Neural crest cell (in vitro differentiated cells): Measurements from ENCODE around the gene DEAF1. TPM values are rescaled to one million over a fixed set of nuclear protein-coding genes. Genes with fewer than 3 reads are reported as not detected.

ENCODE experiments used
- DNase-seq: peaks from one replicate; pipeline ENCODE4 v3.0.0; 2021; ENCODE audit warnings: low read depth, mixed read lengths, low spot score
- H3K27ac Mint-ChIP-seq: one replicate; pipeline ENCODE4 v1.8.0; 2021; ENCODE audit warnings: mild to moderate bottlenecking, mixed read lengths; ENCODE audit not compliant: unreplicated experiment
- H3K27me3 Mint-ChIP-seq: 2 replicates; pipeline ENCODE4 v1.8.0; 2021; ENCODE audit warnings: low read depth, mild to moderate bottlenecking, mixed read lengths
- H3K36me3 Mint-ChIP-seq: 2 replicates; pipeline ENCODE4 v1.8.0; 2021; ENCODE audit warnings: low read depth, mild to moderate bottlenecking, mixed read lengths
- H3K4me1 Mint-ChIP-seq: 2 replicates; pipeline ENCODE4 v1.8.0; 2021; ENCODE audit warnings: mixed read lengths
- H3K4me3 Mint-ChIP-seq: one replicate; pipeline ENCODE4 v1.8.0; 2021; ENCODE audit warnings: mild to moderate bottlenecking, mixed read lengths
- H3K9me3 Mint-ChIP-seq: 2 replicates; pipeline ENCODE4 v1.8.0; 2021; ENCODE audit warnings: mixed read lengths
- total RNA-seq: library from RNA; stranded (reverse); gene quantifications from 2 replicates; pipeline ENCODE4 v1.2.1, GENCODE V29; 2021
- TF ChIP-seq, protein P1 (sequence below): fragments of 200-600 bp; sonication (generic); conservative IDR thresholded peaks from 2 replicates; pipeline ENCODE4 v1.5.0; 2021; ENCODE audit warnings: antibody characterized with exemption, mild to moderate bottlenecking

DEAF1 gene
- total RNA-seq, 1 donor from 2014 or later = 60.9 TPM

DNA sequence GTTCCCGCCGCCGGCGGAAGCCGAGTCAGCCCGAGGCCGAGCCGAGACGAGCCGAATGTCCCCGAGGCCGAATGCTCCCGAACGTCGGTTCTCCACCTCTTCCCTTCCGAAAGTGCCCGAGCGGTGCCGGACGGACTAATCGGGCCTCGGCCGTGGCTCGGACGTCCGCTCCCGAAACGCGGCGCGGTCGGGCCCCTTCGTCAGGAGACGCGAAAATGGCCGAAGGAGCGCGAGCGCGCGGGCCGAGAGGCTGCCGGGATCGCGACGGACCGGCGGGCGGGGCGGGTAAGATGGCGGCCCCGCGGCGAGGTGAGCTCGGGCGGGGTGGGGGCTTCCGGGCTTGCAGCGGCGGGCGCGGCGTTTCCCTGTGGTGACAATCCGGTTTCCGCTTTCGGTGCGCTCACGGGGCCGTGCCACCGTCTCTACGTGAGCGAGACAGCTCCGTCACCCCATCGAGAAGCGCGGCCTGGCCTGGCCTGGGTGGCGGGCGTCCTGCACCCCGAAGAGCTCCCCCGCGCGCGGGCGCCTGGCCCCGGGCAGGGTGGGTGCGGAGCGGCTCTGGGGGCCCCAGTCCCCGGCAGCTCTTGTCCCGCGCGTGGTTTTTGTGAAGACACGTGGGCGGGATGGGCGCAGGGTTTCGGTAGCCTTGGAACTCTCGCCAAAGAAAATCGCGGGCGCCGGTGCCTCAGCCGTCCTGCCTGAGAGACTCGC, 671 bp upstream of the DEAF1 start, which contains the start of gene TMEM80:
Gene TMEM80, plus strand, starts transcription at position 279 of the 711 bp plus-strand sequence. Its CDS starts 12 bp downstream, at position 291.
- no peaks in the 10 kb centered on the region for H3K27me3 Mint-ChIP-seq
- H3K4me3 Mint-ChIP-seq = peak within 1 kb of the TSS; percentile 94
- DNase-seq = peak; percentile 97
- no peaks in the 10 kb centered on the region for H3K9me3 Mint-ChIP-seq
- H3K4me1 Mint-ChIP-seq = peaks cover 42% of the 10 kb centered on the region
- peak within 1 kb of the TSS; percentile 98 for H3K27ac Mint-ChIP-seq
- no peaks in the 10 kb centered on the region for H3K36me3 Mint-ChIP-seq
- TF ChIP-seq, protein P1, sequence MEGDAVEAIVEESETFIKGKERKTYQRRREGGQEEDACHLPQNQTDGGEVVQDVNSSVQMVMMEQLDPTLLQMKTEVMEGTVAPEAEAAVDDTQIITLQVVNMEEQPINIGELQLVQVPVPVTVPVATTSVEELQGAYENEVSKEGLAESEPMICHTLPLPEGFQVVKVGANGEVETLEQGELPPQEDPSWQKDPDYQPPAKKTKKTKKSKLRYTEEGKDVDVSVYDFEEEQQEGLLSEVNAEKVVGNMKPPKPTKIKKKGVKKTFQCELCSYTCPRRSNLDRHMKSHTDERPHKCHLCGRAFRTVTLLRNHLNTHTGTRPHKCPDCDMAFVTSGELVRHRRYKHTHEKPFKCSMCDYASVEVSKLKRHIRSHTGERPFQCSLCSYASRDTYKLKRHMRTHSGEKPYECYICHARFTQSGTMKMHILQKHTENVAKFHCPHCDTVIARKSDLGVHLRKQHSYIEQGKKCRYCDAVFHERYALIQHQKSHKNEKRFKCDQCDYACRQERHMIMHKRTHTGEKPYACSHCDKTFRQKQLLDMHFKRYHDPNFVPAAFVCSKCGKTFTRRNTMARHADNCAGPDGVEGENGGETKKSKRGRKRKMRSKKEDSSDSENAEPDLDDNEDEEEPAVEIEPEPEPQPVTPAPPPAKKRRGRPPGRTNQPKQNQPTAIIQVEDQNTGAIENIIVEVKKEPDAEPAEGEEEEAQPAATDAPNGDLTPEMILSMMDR = no peak

DNA sequence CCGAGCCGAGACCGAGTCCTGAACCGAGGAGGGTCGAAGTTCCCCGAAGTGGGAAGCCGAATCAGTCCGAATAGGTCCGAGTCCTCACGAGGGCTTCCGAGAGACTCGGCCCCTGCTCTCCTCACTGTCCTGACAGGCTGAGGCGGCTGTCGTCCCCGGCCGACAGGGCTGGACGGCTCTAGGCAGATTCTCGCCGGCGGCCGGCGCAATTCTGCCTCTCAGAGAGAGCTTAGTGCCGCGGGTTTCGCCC, 191 bp upstream of the DEAF1 start:
- H3K36me3 Mint-ChIP-seq = no peaks in the 10 kb centered on the region
- TF ChIP-seq, protein P1 = no peak
- peak overlapping the region; percentile 98 for H3K27ac Mint-ChIP-seq
- no peaks in the 10 kb centered on the region for H3K27me3 Mint-ChIP-seq
- no peak for DNase-seq
- peak overlapping the region; percentile 94 for H3K4me3 Mint-ChIP-seq
- peaks cover 44% of the 10 kb centered on the region for H3K4me1 Mint-ChIP-seq
- no peaks in the 10 kb centered on the region for H3K9me3 Mint-ChIP-seq

DNA sequence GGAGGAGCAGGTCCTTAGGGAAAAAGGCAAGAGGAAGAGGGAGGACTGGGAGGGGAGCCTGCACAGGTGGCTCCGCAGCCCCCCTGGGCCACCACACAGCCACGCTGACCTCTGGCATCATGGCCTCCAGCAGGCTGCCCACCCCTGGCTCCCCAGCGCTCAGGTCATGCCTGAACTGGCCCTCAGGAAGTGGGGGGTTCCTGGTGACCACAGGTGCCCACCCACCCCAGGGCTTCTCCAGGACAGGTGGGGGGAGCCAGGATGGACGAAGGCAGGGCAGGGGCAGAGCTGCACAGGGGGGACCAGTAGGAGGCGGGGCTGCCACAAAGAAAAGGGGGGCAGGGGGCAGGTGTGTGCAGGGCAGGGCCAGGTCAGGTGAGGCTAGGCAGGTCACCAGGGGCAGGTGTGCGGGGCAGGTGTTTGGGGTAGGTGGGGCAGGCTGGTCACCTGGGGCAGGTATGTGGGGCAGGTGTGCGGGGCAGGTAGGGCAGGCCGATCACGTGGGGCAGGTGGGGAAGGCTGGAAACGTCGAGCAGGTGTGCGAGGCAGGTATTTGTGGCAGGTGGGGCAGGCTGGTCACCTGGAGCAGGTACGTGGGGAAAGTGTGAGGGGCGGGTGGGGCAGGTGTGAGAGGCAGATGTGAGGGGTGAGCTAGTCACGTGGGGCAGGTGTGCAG, 997 bp downstream of the DEAF1 start:
- peak overlapping the region; percentile 78 for H3K27ac Mint-ChIP-seq
- no peak for DNase-seq
- H3K4me3 Mint-ChIP-seq = peak overlapping the region; percentile 92

DNA sequence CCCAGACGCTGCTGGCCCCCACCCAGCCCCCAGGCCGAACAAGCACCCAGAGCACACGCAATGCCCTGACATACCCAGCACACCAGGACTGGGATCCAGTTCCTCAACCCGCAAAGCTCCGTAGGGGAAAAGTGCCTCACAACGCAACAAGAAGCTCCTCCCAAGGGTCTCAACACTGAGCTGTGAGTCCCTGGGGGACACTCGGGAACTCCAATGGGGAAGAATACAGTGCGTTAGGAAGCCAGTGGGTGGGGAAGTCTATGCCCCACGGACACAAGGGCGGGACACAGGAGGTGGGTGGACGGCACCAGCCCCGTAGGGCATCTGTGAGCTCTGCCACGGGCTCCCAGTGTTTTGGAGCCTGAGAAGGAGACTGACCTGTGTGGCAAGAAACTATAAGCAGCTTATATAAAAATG, 1.6 kb downstream of the DEAF1 start:
- DNase-seq = no peak
- TF ChIP-seq, protein P1 = no peak
- Mint-ChIP-seq H3K4me1 (peaks cover 44% of the 10 kb centered on the region), H3K4me3 (peak overlapping the region; percentile 92), H3K9me3 (no peaks in the 10 kb centered on the region), H3K27me3 (no peaks in the 10 kb centered on the region), H3K27ac (peak overlapping the region; percentile 78), H3K36me3 (no peaks in the 10 kb centered on the region)

More for the DNA sequence above, 997 bp downstream of the DEAF1 start:
- Mint-ChIP-seq H3K27me3 (no peaks in the 10 kb centered on the region), H3K4me1 (peaks cover 44% of the 10 kb centered on the region), H3K9me3 (no peaks in the 10 kb centered on the region), H3K36me3 (no peaks in the 10 kb centered on the region)
- TF ChIP-seq, protein P1 = no peak

DNA sequence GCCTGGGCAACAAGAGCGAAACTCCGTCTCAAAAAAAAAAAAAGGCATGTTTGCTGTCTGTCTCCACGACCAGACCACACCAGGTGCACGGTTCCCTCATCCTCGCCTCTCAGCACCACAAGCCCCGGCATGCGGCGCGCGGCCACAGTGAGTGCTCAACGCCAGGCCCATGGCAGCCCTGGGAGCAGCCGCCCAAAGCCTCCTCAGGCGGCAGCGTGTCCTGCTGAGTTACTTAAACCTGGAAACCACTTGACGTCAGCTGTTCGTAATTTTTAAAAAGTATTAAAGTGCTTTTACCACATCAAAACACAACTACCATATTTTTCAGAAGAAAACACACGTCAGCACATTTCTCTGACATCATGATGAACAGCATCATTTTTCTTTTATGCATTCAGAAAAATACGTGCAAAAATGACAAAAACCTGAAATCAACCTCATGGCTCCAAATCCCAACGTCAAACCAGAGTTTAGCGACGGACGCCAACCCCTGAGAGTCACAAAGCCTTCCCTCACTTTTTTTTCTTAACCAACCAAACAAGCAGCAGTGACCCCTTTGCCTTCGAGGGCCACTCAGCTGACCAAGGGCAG, 2.1 kb downstream of the DEAF1 start:
- Mint-ChIP-seq H3K4me1 (peaks cover 39% of the 10 kb centered on the region), H3K27ac (no peak overlapping the region), H3K27me3 (no peaks in the 10 kb centered on the region), H3K9me3 (no peaks in the 10 kb centered on the region), H3K36me3 (no peaks in the 10 kb centered on the region), H3K4me3 (peak overlapping the region; percentile 92)
- TF ChIP-seq, protein P1 = no peak
- no peak for DNase-seq
